Fibroblast of lung (primary cell): ENCODE data around the gene CNKSR2.

Experiments used
- CTCF ChIP-seq, 2 donors: IDR thresholded peaks in 1 of 2; conservative IDR thresholded peaks in 1 of 2; 1 replicate in 1 of 2; 2 replicates in 1 of 2; pipeline ENCODE4 v1.5.1; 2011 to 2012; ENCODE audit warnings: low read length in 2 of 2, control low read depth in 1 of 2, inconsistent platforms in 1 of 2, low read depth in 1 of 2, mild to moderate bottlenecking in 1 of 2
- EZH2 ChIP-seq: IDR thresholded peaks from 2 replicates; pipeline ENCODE4 v1.5.1; 2012; ENCODE audit warnings: low read length, control low read depth, mild to moderate bottlenecking; ENCODE audit errors: missing control alignments

- TF ChIP-seq CTCF (conservative IDR thresholded peaks at IDR 0.05 in 1 of 2, IDR thresholded peaks at IDR 0.05 in 1 of 2; ENCODE audit: low read depth in 1 of 2, low read length in 2 of 2) (no peak), EZH2 (no peak)
Measured at GRCh38 chrX:21469071-21469470, 94.9 kb downstream of the CNKSR2 start.
